OCI-LY3 (cell line): Measurements from ENCODE around the gene FEM1B.

ENCODE experiments used
- EZH2phosphoT487 ChIP-seq: fragments of 200-600 bp; shearing (Covaris generic); IDR thresholded peaks from 2 replicates; pipeline ENCODE4 v1.6.1; 2018; ENCODE audit warnings: antibody characterized with exemption, mixed run types, low read depth
- TF ChIP-seq, protein P1 (sequence below): fragments of 200-600, 300-600 bp; sonication (generic); IDR thresholded peaks from 2 replicates; pipeline ENCODE4 v1.5.1; 2014; ENCODE audit warnings: antibody characterized with exemption, low read length, low read depth

GRCh38 chr15:68328964-68329363 lies 51.4 kb downstream of the FEM1B start:
- no peak for TF ChIP-seq EZH2phosphoT487
- TF ChIP-seq, protein P1, sequence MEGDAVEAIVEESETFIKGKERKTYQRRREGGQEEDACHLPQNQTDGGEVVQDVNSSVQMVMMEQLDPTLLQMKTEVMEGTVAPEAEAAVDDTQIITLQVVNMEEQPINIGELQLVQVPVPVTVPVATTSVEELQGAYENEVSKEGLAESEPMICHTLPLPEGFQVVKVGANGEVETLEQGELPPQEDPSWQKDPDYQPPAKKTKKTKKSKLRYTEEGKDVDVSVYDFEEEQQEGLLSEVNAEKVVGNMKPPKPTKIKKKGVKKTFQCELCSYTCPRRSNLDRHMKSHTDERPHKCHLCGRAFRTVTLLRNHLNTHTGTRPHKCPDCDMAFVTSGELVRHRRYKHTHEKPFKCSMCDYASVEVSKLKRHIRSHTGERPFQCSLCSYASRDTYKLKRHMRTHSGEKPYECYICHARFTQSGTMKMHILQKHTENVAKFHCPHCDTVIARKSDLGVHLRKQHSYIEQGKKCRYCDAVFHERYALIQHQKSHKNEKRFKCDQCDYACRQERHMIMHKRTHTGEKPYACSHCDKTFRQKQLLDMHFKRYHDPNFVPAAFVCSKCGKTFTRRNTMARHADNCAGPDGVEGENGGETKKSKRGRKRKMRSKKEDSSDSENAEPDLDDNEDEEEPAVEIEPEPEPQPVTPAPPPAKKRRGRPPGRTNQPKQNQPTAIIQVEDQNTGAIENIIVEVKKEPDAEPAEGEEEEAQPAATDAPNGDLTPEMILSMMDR: no peak
